OCI-LY7 (cell line): ENCODE data around the gene PSD2. TPM values are rescaled to one million over a fixed set of nuclear protein-coding genes. Genes with fewer than 3 reads are reported as not detected.

Experiments
- BruUV-seq: library from RNA; stranded (reverse); fragments of 400-500 nt; replicated peaks from 2 replicates; lab custom pipeline; 2021; lab: Mats Ljungman, UMichigan
- CTCF ChIA-PET: fragments of 300-600 bp; sonication (Branson Sonifier 250); formaldehyde crosslinking; loops from one replicate; lab custom pipeline; 2022; ENCODE audit warnings: antibody characterized with exemption; ENCODE audit not compliant: unreplicated experiment; lab: Charles Lee
- POLR2A ChIA-PET: fragments of 300-600 bp; sonication (Branson Sonifier 250); formaldehyde crosslinking; loops from one replicate; lab custom pipeline; 2022; ENCODE audit warnings: antibody characterized with exemption; lab: Charles Lee
- DNase-seq: peaks from one replicate; pipeline ENCODE4 v3.0.0-alpha.2; 2015; ENCODE audit warnings: low spot score
- H2AFZ ChIP-seq: fragments of 200-600 bp; sonication (generic), shearing (Covaris generic); 2 replicates; pipeline ENCODE4 v1.6.1; 2014; ENCODE audit warnings: mild to moderate bottlenecking, antibody characterized with exemption, low read length, moderate library complexity
- H3K27ac ChIP-seq: fragments of 200-600 bp; sonication (generic); 2 replicates; pipeline ENCODE4 v1.5.1; 2014; ENCODE audit warnings: mixed run types, low read depth, mild to moderate bottlenecking, moderate library complexity, low read length, inconsistent platforms; ENCODE audit not compliant: poor library complexity, severe bottlenecking
- H3K36me3 ChIP-seq: fragments of 200-600 bp; sonication (generic); 2 replicates; pipeline ENCODE4 v1.6.1; 2014; ENCODE audit warnings: mild to moderate bottlenecking, antibody characterized with exemption, low read length, moderate library complexity, mixed read lengths; ENCODE audit not compliant: insufficient read depth
- H3K4me1 ChIP-seq: fragments of 200-600 bp; sonication (generic); 2 replicates; pipeline ENCODE4 v1.5.1; 2014; ENCODE audit warnings: mild to moderate bottlenecking, low read length; ENCODE audit not compliant: insufficient read depth, poor library complexity, severe bottlenecking
- H3K4me2 ChIP-seq: fragments of 200-600 bp; sonication (generic); 2 replicates; pipeline ENCODE4 v1.6.1; 2014; ENCODE audit warnings: mild to moderate bottlenecking, low read length
- H3K4me3 ChIP-seq: fragments of 200-600 bp; sonication (generic); 2 replicates; pipeline ENCODE4 v1.5.1; 2014; ENCODE audit warnings: mild to moderate bottlenecking, low read depth, low read length; ENCODE audit not compliant: poor library complexity, severe bottlenecking
- H3K79me2 ChIP-seq: fragments of 200-600 bp; sonication (generic); 2 replicates; pipeline ENCODE4 v1.6.1; 2016; ENCODE audit warnings: low read depth, mild to moderate bottlenecking, low read length, moderate library complexity, mixed read lengths; ENCODE audit not compliant: insufficient read depth
- H3K9me2 ChIP-seq: fragments of 200-600 bp; sonication (generic); 2 replicates; pipeline ENCODE4 v1.6.1; 2016; ENCODE audit warnings: mild to moderate bottlenecking, low read length, mixed read lengths; ENCODE audit not compliant: insufficient read depth
- H3K9me3 ChIP-seq: fragments of 200-600 bp; sonication (generic); 2 replicates; pipeline ENCODE4 v1.6.1; 2014; ENCODE audit warnings: mild to moderate bottlenecking, mixed run types, low read length, mixed read lengths
- H4K20me1 ChIP-seq: fragments of 200-600 bp; sonication (generic); 2 replicates; pipeline ENCODE4 v1.6.1; 2014; ENCODE audit warnings: mild to moderate bottlenecking, antibody characterized with exemption, low read length, moderate library complexity, mixed read lengths; ENCODE audit not compliant: insufficient read depth
- CTCF ChIP-seq: fragments of 200-600 bp; sonication (generic); conservative IDR thresholded peaks from 2 replicates; pipeline ENCODE4 v1.5.1; 2014; ENCODE audit warnings: mild to moderate bottlenecking, antibody characterized with exemption, low read length, moderate library complexity, mixed read lengths
- EZH2phosphoT487 ChIP-seq: fragments of 200-600 bp; sonication (generic); IDR thresholded peaks from 2 replicates; pipeline ENCODE4 v1.6.1; 2018; ENCODE audit warnings: low read depth, borderline replicate concordance, mild to moderate bottlenecking, mixed run types, antibody characterized with exemption, low read length, moderate library complexity, mixed read lengths
- intact Hi-C: fragments of 100-400 bp; cut with micrococcal nuclease; formaldehyde crosslinking; loops from one replicate; pipeline ENCODE4 v1.10.0; 2022; ENCODE audit not compliant: unreplicated experiment
- total RNA-seq, 2 experiments: library from RNA; depleted of rRNA in 1 of 2; stranded (reverse); fragments of >200 nt in 1 of 2; shearing (Covaris generic) in 1 of 2; gene quantifications; 2 replicates each; pipeline ENCODE4 v1.2.3, GENCODE V29; 2014 to 2022

PSD2 gene
- total RNA-seq, 2 experiments from 2014 or later = 0.11 to 0.13 TPM

- intact Hi-C loops = no loop called here
- no TSS peak for BruUV-seq
- Histone ChIP-seq H3K4me3 (no peak overlapping the region), H3K9me3 (no peaks in the 10 kb centered on the region), H3K79me2 (no peaks in the 10 kb centered on the region), H4K20me1 (no peaks in the 10 kb centered on the region), H3K36me3 (no peaks in the 10 kb centered on the region), H2AFZ (no peak overlapping the region), H3K9me2 (no peaks in the 10 kb centered on the region), H3K4me2 (no peak overlapping the region), H3K27ac (no peak overlapping the region), H3K4me1 (no peaks in the 10 kb centered on the region)
- ChIA-PET POLR2A (no interaction called here), CTCF (no interaction called here)
- TF ChIP-seq EZH2phosphoT487 (no peak), CTCF (no peak)
- peak; percentile 21 for DNase-seq
Measured at GRCh38 chr5:139808481-139809330, 13.1 kb downstream of the PSD2 start.

- TF ChIP-seq EZH2phosphoT487 = no peak
- H3K4me2 ChIP-seq = no peak overlapping the region
- H3K79me2 ChIP-seq = no peaks in the 10 kb centered on the region
- H3K36me3 ChIP-seq = no peaks in the 10 kb centered on the region
- no peak for DNase-seq
- intact Hi-C loops = no loop called here
- H3K27ac ChIP-seq = no peak overlapping the region
- no TSS peak for BruUV-seq
- H3K4me1 ChIP-seq = no peaks in the 10 kb centered on the region
- no peaks in the 10 kb centered on the region for H4K20me1 ChIP-seq
- H3K9me3 ChIP-seq = no peaks in the 10 kb centered on the region
- H3K9me2 ChIP-seq = no peaks in the 10 kb centered on the region
- H3K4me3 ChIP-seq = no peak overlapping the region
- ChIA-PET CTCF (no interaction called here), POLR2A (interaction anchor here (0.7 kb wide), 1 partner anchor 902 kb away, joined by 3 read pairs; no protein-coding TSS in a partner anchor)
- no peak overlapping the region for H2AFZ ChIP-seq
Measured at GRCh38 chr5:139809331-139809810, 13.8 kb downstream of the PSD2 start.

- CTCF ChIA-PET = no interaction called here
- no TSS peak for BruUV-seq
- POLR2A ChIA-PET = no interaction called here
Measured at GRCh38 chr5:139810341-139811273, 15.0 kb downstream of the PSD2 start.

More at GRCh38 chr5:139810341-139811273, 15.0 kb downstream of the PSD2 start:
- no peak for TF ChIP-seq CTCF
- no peak for TF ChIP-seq EZH2phosphoT487
- no peak overlapping the region for H3K4me2 ChIP-seq
- no peak for DNase-seq
- intact Hi-C loops = no loop called here
- no peaks in the 10 kb centered on the region for H4K20me1 ChIP-seq
- H3K27ac ChIP-seq = no peak overlapping the region
- no peaks in the 10 kb centered on the region for H3K9me2 ChIP-seq
- H2AFZ ChIP-seq = no peak overlapping the region
- H3K4me1 ChIP-seq = no peaks in the 10 kb centered on the region
- no peaks in the 10 kb centered on the region for H3K9me3 ChIP-seq
- H3K79me2 ChIP-seq = no peaks in the 10 kb centered on the region
- H3K36me3 ChIP-seq = no peaks in the 10 kb centered on the region
- H3K4me3 ChIP-seq = no peak overlapping the region
